Posterior vena cava (tissue), 2 donors: ENCODE data around the gene CD247. TPM values are rescaled to one million over a fixed set of nuclear protein-coding genes. Genes with fewer than 3 reads are reported as not detected.

ENCODE experiments used
- DNase-seq: peaks from one replicate; pipeline ENCODE4 v3.0.0-alpha.2; 2020; ENCODE audit warnings: low spot score
- intact Hi-C, 2 donors: fragments of 100-400 bp; cut with DNase I; formaldehyde crosslinking; loops; one replicate each; pipeline versions ENCODE4 v1.14.1 to v1.14.2; 2022 to 2023
- total RNA-seq, 2 donors: library from RNA; stranded (reverse); fragmentation: NEBNext Ultra II Directional; extraction: Animal tissue kit (Norgen Biotek cat#: 25700); gene quantifications; one replicate each; pipeline ENCODE4 v1.2.1, GENCODE V29; 2021
- donor health status: DM: yes; HTN: yes; CAD: no.
- donor health status: DM: yes; HTN: yes; CAD: no.

The CD247 gene
- total RNA-seq, 2 donors from 2014 or later, result 1.3 to 2.0 TPM

DNA sequence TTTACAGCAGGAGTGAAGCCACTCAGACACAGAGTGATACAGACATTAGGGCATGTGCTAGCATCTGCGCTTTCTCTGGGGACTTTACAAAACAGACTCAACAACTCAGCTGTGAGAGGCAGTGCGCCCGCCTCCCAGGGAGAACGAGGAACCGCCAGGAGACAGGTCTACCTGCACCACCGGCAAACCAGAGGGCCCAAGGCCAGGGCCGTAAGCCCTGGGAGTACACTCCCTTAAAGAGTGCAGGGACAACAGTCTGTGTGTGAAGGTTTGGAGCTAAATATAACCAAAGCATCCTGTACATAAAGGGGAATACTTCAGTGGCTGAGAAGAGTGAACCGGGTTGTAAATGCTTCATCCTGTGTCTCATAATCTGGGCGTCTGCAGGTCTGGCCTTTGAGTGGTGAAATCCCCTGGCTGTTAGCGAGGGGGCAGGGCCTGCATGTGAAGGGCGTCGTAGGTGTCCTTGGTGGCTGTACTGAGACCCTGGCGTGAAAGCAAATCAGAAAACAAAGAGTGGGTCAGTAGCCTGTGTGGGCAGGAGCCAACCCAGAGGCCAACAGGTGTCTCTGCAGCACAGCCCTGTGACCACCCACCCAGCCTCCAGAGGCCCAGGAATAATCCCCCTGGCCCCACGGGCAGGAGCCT lies 86.9 kb downstream of the CD247 start:
- intact Hi-C loops, result no loop called here
- DNase-seq, result no peak

DNA sequence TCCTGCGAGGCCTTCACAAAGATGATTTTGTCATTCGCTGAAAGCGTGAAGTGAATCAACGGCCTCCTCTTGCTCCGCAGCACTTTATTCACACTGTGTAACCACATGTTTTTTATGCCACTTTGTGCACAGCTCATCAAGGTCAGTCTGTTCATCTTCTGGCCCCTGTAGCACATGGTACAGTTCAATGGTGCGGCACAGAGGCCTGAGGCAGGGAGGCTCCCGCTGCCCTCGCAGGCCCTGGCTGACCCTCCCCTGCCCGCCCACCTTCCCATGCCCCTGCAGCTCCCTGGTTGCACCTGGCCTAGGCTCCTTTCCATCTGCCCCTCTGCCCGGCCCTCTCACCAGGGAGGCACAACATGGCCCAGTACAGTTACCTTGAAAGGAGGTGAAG lies 87.5 kb downstream of the CD247 start:
- intact Hi-C loops, result no loop called here
- DNase-seq, result no peak

DNA sequence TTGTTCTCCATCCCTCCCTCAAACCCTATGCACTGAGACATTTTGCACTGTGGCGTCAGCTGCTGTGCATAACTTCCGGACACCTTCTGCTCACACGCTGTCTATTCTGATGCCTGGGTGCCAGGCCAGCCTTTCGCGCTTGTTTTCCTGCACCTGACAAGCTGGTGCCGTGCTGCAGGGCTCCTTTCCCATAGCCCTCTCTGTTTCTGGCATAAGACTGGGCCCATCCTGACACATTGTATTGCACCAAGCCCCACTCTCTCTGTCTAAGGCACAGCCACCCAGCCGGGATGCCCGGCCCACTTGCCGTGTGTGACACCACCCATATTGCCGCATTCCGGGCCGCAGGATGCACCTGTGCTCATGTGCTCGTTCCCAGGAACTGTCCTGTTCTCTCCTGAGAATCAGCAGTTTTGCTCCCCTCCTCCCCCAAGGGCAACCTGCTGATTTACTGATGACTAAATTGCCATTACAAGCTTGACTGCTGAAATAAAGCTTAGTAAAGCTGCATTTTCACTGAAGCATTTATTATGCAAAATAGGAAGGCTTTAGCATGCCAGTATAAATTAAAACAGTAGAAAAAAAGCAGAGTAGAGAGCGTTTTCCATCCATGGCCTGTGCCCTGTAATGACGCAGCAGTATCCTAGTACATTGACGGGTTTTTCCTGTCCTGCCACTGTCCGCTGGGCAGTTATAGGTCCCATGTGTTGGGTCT lies 88.0 kb downstream of the CD247 start:
- DNase-seq, result no peak
- intact Hi-C loops, result no loop called here

DNA sequence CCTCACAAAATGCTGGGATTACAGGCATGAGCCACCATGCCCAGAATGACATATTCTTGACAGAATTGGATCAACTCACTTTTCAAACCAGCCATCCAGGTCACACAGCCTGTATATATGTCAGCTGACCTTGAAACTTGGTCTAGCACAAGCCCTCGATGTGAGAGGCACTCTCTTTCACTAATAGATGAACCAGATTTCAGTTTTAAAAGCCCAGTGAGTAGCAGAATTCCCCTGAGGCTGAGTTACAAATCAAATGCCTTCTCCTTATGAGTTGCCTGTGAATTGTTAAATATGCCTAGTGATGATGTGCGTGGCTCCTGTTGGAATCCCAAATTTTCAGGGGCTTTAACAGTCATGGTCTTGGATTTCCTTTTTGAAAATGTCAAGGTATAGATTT lies 88.7 kb downstream of the CD247 start:
- no peak for DNase-seq
- intact Hi-C loops, result no loop called here

DNA sequence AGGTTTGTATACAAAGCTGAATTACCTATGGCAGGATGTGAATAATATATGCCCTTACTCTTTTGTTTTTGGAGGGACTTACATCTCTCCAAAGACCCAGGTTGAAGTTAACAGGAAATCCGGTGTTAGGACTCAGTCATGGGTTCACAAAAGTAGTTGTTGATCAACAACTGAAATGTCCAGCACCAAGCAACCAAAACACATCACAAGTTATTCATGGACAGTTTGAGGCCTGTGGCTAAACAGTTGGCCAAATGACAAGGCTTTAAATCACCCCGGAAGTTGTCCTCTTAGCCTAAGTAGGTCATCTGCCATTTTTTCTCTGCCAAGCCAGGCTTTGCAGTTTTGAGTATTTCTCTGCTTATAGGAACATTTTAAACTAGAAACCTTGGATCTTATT lies 89.9 kb downstream of the CD247 start:
- no peak for DNase-seq
- intact Hi-C loops, result no loop called here

DNA sequence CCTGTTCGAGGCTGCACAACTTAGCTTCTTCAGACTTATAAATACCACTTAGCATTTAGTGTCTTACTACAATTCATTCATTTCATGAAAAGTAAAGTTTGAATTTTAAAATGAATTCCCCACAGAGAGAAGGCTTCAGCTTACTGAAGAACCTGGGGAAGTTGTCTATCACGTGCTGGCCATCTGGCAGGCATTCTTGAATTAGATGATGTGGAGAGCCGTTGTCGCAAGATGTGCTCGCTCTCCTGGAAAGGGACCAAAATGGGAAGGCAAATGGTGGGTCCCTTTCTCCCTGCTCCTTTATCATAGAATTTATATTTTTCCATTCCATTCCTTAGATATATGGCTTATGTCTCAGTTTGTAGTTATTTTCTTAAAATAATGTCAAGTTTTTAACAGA lies 90.5 kb downstream of the CD247 start:
- intact Hi-C loops, result no loop called here
- DNase-seq, result no peak

DNA sequence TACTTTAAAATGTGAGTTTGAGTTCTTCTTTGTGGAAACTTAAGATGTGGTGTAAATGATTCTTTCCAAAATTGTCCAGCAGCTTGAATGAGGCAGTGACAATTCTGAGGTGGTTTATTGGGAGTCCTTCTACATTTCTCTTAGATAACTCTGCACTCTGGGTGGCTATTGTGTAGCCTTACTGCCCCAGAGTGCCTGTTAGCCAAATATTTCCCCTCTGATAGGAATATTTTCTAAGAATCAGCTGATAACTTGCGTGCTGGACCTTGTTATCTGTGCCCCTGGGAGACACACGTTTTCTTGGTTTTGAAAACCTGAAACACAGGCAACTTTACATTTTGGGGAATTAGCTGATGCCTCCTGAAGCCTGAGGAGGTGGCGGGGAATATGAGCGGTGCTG lies 91.6 kb downstream of the CD247 start:
- DNase-seq, result no peak
- intact Hi-C loops, result no loop called here

DNA sequence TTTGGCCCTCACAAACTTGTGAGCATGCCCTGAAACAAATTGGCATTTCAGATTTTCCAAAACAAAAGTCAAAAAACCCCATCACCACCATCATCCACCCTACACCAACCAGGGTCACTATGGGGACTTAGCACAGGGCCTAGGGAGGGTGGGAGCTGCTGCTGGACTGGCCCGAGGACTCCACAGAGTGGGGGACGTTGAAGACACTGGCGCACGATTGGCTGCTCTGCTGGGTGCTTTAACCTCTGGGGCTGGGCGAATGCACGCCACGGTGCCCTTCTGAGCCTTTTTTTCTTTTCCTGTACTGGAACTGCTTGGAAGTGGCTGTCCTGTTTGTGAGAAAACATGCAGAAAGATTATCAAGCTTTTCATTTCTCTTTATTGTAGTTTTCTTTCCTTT lies 92.8 kb downstream of the CD247 start:
- intact Hi-C loops, result no loop called here
- DNase-seq, result no peak

DNA sequence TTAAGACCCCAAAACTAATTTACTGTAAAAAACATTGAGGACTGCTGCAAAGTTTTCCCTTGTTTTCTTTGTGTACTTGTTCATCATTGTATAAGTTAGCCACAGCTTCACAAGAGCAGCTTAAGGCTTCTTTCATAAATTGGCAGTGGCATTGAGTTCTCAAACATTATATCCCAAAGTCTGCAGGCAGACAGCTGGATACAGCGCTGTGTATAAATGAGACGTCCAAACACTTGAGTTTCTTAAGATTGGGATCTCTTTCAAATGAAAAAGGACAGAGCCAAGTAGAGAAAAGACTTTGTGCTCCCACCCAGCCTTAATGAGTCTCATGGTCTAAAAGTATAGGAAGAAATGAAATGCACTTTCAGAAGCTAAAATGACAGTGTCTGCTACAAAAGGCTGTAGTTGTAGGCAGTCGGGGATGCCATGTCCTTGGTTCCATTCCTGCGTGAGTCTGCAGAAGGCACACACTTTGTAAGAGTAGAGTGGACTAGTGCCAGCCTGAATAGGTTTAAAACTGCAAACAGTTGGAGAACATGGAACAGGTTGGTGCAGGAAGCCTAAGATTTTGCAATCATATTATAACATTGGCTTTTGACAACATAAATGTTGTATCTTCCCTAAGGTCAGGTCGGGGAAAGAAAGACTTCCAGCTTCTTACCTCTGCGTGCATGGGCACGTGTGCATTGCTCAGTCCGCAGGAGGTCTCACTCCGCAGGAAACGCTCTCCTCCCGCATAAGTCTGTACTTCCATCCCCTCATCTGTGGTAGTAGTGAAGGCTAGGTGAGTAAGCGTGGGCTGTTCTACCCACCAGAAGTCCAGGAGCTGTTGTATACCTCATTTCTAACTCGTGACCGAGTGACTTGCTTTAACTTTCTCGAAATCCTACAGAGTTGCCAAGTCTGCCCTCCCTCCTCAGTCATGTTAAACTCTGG lies 94.4 kb downstream of the CD247 start:
- no peak for DNase-seq
- intact Hi-C loops, result no loop called here

DNA sequence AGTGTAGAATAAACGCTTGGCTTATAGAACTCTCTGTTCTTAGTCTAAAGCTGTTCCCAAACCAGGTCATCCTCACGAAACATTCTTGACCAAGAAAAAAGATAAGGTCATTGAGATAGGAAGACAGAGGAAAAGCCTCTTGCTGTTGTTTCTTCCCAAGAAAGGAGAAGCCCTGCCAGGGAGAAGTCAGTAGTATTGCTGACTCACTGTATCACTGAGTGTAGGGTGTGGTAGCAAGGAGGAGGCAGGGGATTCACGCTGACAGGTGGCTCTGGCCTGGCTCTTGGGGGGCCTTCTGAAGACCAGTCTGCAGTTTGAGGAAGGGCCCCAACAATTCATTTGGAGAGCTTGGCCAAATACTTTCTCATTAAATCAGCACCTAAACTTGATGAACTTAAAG lies 97.8 kb downstream of the CD247 start:
- DNase-seq, result no peak
- intact Hi-C loops, result no loop called here

DNA sequence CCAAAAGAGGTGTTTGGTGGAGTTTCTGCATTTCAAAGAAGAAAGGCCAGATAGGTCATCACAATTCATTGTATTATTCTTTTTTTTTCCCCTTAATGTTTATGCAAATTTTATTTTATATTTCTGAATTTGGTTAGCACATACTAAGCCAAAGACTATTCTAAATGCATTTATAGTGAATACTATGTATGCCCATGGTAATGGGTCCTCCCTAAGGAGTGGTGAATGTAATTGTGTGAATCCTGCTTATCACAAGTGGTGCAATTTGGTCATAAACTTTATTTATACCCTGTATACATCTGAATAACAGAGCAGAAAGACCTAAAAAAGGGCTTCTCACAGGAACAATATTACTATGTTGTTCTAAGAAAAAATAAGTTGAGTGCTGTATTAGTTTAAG lies 99.1 kb downstream of the CD247 start:
- intact Hi-C loops, result no loop called here
- DNase-seq, result no peak

DNA sequence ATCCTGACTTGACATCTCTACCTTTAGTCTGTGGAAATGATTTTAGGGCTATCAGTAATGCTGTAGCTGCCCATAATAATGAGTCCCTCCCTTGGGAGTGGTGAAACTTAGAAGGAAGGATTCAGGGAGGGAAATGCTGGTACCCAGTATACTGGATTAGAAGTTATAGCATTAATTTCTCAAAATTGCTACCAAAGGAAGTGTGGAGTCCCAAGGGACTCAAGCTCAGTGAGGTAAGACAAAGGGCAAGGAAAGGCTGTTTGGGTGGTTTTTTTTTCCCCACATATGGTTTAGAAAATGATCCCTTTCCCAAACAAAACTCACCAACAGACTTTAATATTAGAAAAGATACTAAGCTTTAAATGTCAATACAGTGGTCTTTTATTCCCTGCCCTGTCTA lies 99.9 kb downstream of the CD247 start:
- intact Hi-C loops, result no loop called here
- no peak for DNase-seq

DNA sequence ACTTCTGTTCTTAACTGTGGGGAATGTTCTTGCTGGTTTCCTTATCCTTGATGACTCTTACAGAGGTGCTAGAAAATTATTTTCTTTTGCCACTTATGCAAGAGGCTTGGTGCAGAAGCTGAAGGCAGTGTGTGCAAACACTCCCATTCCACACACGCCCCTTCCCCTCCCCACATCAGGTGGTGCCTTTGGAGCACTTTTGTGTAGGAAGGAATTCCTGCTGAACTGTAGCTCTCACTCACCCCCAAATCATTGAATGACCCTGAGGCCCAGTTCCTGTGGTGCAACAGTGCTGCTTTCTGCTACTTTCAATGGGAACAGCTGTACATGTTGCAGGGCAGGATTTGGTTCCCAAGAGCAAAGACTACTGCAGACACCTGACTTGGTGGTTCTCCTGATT lies 101.8 kb downstream of the CD247 start:
- no peak for DNase-seq

DNA sequence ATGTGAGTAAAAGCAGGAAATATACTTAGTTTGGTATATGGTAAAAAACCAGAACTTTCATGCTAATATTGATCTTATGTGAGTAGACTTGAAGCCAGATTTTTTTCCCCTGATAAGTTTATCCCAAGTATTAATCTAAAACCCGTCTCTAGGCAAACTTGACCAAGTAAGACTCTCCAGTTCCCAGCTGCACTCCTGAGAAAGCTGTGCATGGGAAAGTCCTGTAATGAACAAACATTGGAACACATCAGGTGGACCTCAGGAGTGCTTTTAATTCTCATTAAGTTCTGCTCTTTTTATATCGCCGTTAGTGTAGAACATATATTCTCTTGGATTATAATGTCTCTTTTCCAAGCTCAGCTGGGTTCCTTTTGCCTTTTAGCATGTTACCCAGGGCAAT lies 105.0 kb downstream of the CD247 start:
- intact Hi-C loops, result no loop called here
- no peak for DNase-seq

More for the DNA sequence above, 101.8 kb downstream of the CD247 start:
- intact Hi-C loops, result no loop called here

DNA sequence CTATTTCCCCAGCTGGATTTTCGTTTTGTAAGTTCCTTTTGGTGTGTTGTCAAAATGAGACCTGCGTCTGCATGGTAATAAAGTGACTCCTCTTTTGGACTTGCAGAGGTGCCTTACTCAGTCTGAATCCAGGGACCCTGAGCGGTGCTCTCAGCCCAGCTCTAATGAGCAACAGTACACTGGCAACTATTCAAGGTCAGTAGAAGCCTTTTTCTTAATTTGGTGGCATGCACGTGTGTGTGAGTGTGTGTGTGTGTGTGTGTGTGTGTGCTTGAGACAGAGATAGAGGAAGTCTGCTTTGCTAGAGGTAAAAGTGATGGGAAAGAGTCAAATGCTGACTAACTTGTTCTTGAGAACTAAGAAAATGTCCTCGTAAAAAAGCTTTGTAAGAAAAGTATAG lies 105.4 kb downstream of the CD247 start:
- intact Hi-C loops, result no loop called here
- DNase-seq, result no peak

DNA sequence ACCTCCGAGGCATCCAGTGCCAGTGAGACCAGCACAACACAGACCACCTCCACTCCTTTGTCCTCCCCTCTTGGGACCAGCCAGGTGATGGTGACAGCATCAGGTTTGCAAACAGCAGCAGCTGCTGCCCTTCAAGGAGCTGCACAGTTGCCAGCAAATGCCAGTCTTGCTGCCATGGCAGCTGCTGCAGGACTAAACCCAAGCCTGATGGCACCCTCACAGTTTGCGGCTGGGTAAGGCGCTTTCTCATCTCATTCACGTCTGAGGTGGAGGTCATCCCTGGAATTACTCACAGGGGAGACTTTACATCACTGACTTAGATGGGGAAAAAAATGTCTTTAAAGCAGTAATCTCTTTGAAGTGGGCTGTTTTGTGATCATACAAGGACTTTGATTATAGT lies 106.3 kb downstream of the CD247 start:
- intact Hi-C loops, result no loop called here
- DNase-seq, result no peak

DNA sequence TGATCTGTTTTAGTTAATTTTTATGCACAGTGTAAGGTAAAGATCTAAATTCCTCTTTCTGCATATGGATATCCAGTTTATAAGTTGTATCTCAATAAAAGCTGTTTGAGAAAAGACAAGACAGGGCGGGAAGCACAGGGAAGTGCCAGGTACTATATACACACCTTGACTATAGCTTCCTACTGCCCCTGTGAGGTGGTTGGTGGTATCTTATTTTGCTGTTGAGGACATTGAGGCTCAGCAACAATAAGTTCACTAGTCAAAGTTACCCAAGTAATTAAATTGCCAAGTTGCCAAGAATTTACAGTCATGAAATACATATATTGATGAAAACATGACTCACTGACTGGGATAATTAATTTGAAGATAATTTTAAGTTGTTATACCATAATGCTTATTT lies 109.1 kb downstream of the CD247 start:
- intact Hi-C loops, result no loop called here

DNA sequence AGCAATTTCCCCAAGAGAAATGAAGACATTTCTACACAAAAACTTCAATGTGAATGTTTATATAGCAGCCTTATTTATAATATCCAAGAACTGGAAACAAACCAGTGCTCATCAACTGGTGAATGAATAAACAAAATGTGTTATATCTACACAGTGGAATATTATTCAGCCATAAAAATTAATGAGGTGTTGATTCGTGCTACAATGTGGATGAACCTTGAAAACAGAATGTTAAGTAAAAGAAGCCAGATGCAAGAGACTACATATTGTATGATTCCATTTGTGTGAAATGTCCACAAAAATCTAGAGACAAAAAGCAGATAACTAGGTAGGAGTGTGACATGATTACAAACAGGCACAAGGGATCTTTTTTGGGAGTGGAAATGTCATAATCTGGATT lies 110.0 kb downstream of the CD247 start:
- no peak for DNase-seq
- intact Hi-C loops, result no loop called here

More for the DNA sequence above, 109.1 kb downstream of the CD247 start:
- no peak for DNase-seq

DNA sequence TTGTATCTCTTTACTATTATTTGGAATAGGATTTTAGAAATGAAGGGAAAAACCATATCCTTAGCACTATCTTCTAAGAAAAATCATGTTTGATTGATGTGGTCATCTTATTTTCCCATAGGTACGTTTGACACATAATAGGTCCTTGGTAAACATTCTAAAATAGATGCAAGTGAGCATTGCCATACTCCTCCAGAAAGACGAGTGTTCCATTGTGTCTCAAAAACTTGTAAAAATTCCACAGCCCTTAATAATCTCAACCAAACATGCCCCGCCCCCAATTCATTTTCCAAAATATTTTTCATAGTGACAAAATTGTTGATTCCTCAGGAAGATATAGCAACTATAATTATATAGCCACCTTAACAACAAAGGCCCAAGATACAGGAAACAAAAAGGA lies 113.4 kb downstream of the CD247 start:
- intact Hi-C loops, result no loop called here
- no peak for DNase-seq

DNA sequence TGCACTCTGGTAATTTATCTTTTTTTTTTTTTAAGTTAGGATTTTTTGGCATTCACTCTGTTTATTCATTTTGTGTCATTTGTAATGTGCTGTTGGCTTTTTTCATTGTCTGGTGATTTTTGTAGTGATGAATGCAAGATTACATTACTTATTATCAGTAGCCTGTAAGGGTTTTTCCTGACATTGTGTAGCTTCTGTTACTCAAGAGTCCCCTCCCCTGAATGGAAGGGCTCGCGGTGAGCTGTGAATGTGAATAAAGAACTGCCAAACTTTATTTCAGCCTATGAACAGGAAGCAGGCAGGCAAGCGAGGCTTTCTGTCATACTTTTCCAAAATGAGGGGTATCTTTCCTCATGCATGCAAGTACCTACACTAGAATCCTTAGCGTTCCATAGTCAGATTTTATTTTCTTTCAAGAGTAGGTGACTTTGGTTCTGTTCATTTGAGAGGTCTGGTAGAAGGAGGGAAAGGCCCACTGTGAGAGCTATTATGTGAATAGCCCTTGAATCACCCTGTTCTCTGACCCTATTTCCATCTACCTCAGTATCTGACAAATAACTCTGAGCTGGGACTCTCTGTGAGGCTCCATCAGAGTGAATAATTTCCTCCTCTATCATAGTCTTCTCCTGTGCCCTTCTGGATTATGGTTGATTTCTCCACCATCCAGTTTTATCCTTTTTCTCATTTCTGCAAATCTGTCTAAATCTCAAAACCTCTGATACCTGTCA lies 114.0 kb downstream of the CD247 start:
- intact Hi-C loops, result no loop called here

More for the DNA sequence above, 114.0 kb downstream of the CD247 start:
- no peak for DNase-seq
